GM12878 (cell line): ENCODE measurements around the gene RRAD. TPM values are rescaled to one million over a fixed set of nuclear protein-coding genes. Genes with fewer than 3 reads are reported as not detected.

Experiments
- ATAC-seq: fragments of 200-7000 bp; cut with Tn5 transposase; 3 replicates; pipeline ENCODE4 v1.9.1; 2020; ENCODE audit warnings: mild to moderate bottlenecking, moderate library complexity
- BruUV-seq: library from RNA; stranded (reverse); fragments of 400-500 nt; replicated peaks from 2 replicates; lab custom pipeline; 2021; lab: Mats Ljungman, UMichigan
- CTCF ChIA-PET: fragments of 300-600 bp; sonication (Branson Sonifier 250); formaldehyde crosslinking; extraction: SDS; loops from one replicate; lab custom pipeline; 2021; ENCODE audit warnings: inconsistent platforms; lab: Yijun Ruan, JAX
- POLR2A ChIA-PET: fragments of 350-600 bp; formaldehyde crosslinking; extraction: SDS; loops from one replicate; lab custom pipeline; 2021; ENCODE audit warnings: inconsistent platforms; lab: Charles Lee
- RAD21 ChIA-PET: fragments of 300-600 bp; sonication (Branson Sonifier 250); formaldehyde crosslinking; loops from one replicate; lab custom pipeline; 2023; ENCODE audit warnings: antibody characterized with exemption; ENCODE audit not compliant: unreplicated experiment; lab: Charles Lee
- SMC1A ChIA-PET: fragments of 300-600 bp; sonication (Branson Sonifier 250); formaldehyde crosslinking; loops from one replicate; lab custom pipeline; 2023; ENCODE audit not compliant: unreplicated experiment, uncharacterized antibody; lab: Charles Lee
- DNase-seq: peaks from one replicate; pipeline ENCODE4 v3.0.0-alpha.2; 2011; ENCODE audit warnings: low read depth, low spot score
- FAIRE-seq: peaks from 3 replicates; lab custom pipeline; 2011; peaks lifted over from hg19 to GRCh38; lab: Jason Lieb, UNC
- H2AFZ ChIP-seq: 2 replicates; pipeline ENCODE4 v1.6.0; 2011; ENCODE audit warnings: low read depth, low read length, control low read depth; ENCODE audit not compliant: control insufficient read depth
- H3K27ac ChIP-seq: 2 replicates; pipeline ENCODE4 v1.5.1; 2011; ENCODE audit warnings: control low read depth; ENCODE audit not compliant: control insufficient read depth, insufficient read depth
- H3K27me3 ChIP-seq, 2 experiments: replicated peaks in 1 of 2; 2 replicates each; pipeline versions ENCODE4 v1.6.0 to v1.6.1; 2011; ENCODE audit warnings: low read length in 1 of 2; ENCODE audit not compliant: control insufficient read depth in 2 of 2, insufficient read depth in 2 of 2
- H3K36me3 ChIP-seq, 2 experiments: 2 replicates each; pipeline ENCODE4 v1.5.1; 2011; ENCODE audit warnings: low read length in 1 of 2; ENCODE audit not compliant: control insufficient read depth in 2 of 2, insufficient read depth in 2 of 2
- H3K4me1 ChIP-seq: 2 replicates; pipeline ENCODE4 v1.6.1; 2011; ENCODE audit warnings: mild to moderate bottlenecking, low read length, moderate library complexity, mixed read lengths; ENCODE audit not compliant: control insufficient read depth, insufficient read depth
- H3K4me2 ChIP-seq: 2 replicates; pipeline ENCODE4 v1.6.0; 2011; ENCODE audit warnings: control low read depth; ENCODE audit not compliant: control insufficient read depth, insufficient read depth
- H3K4me3 ChIP-seq: fragments of 200-600 bp; sonication (generic); 2 replicates; pipeline ENCODE4 v1.5.1; 2016
- H3K79me2 ChIP-seq: 2 replicates; pipeline ENCODE4 v1.6.0; 2011; ENCODE audit warnings: low read length; ENCODE audit not compliant: control insufficient read depth, insufficient read depth
- H3K9ac ChIP-seq: 2 replicates; pipeline ENCODE4 v1.8.0; 2011; ENCODE audit warnings: low read length, control low read depth, mixed read lengths; ENCODE audit not compliant: control insufficient read depth, insufficient read depth
- H3K9me3 ChIP-seq: replicated peaks from 3 replicates; pipeline ENCODE4 v1.5.1; 2011; ENCODE audit warnings: mild to moderate bottlenecking, low read length; ENCODE audit not compliant: control insufficient read depth, insufficient read depth
- H4K20me1 ChIP-seq: 2 replicates; pipeline ENCODE4 v1.6.0; 2011; ENCODE audit not compliant: control insufficient read depth, insufficient read depth
- BMI1 ChIP-seq: fragments of 450-650 bp; IDR thresholded peaks from 2 replicates; pipeline ENCODE4 v1.6.1; 2016; ENCODE audit warnings: mild to moderate bottlenecking, moderate library complexity, borderline replicate concordance
- FOXK2 ChIP-seq: fragments of 450-650 bp; IDR thresholded peaks from 2 replicates; pipeline ENCODE4 v1.6.1; 2017; ENCODE audit warnings: mild to moderate bottlenecking, moderate library complexity
- HDGF ChIP-seq: fragments of 450-650 bp; IDR thresholded peaks from 2 replicates; pipeline ENCODE4 v1.6.1; 2016; ENCODE audit warnings: antibody characterized with exemption
- IRF4 ChIP-seq: IDR thresholded peaks from 2 replicates; pipeline ENCODE4 v1.6.1; 2011; ENCODE audit warnings: low read depth, low read length
- NFXL1 ChIP-seq: fragments of 450-650 bp; IDR thresholded peaks from 2 replicates; pipeline ENCODE4 v1.6.1; 2017; ENCODE audit warnings: antibody characterized with exemption, mild to moderate bottlenecking, borderline replicate concordance
- NR2F1 ChIP-seq: fragments of 450-650 bp; conservative IDR thresholded peaks from 2 replicates; pipeline ENCODE4 v1.6.1; 2017; ENCODE audit warnings: mild to moderate bottlenecking
- RAD51 ChIP-seq: fragments of 450-650 bp; IDR thresholded peaks from 2 replicates; pipeline ENCODE4 v1.6.1; 2016; ENCODE audit warnings: moderate library complexity, mild to moderate bottlenecking, inconsistent platforms
- RUNX3 ChIP-seq: IDR thresholded peaks from 2 replicates; pipeline ENCODE4 v1.6.1; 2012; ENCODE audit warnings: low read length, inconsistent platforms
- TCF7 ChIP-seq: IDR thresholded peaks from 2 replicates; pipeline ENCODE4 v1.6.1; 2014; ENCODE audit warnings: antibody characterized with exemption, borderline replicate concordance
- WGBS: methylation state at CpG from one replicate; pipeline ENCODE4 v1.1.6; 2016; ENCODE audit warnings: low lambda C conversion rate; ENCODE audit not compliant: insufficient replicate concordance, insufficient coverage; ENCODE audit errors: missing lambda C conversion rate; 5-methylcytosine and 5-hydroxymethylcytosine counted together
- in situ Hi-C: fragments of 300-500 bp; cut with MboI; formaldehyde crosslinking; loops from 9 replicates; pipeline ENCODE4 v1.14.3; 2018; ENCODE audit warnings: mixed read lengths
- intact Hi-C: fragments of 100-400 bp; cut with micrococcal nuclease; formaldehyde crosslinking; loops from one replicate; pipeline ENCODE4 v1.14.2; 2022; ENCODE audit not compliant: unreplicated experiment
- polyA plus RNA-seq, 11 experiments: library from polyadenylated mRNA; depleted of rRNA in 4 of 11; unstranded in 6 of 11; stranded (reverse) in 5 of 11; fragments of >200 nt; fragmentation: Nextera tagmentation in 4 of 11; fragmentation: Illumina TruSeq in 1 of 11; extraction: Ambion mirVana in 4 of 11; extraction: Trizol in 1 of 11; gene quantifications; 1 replicate in 1 of 11; 2 replicates in 10 of 11; pipeline versions ENCODE4 v1.2.1 to v1.2.3, GENCODE V29; 2011 to 2016; ENCODE audit warnings: inconsistent platforms in 2 of 11, missing spikeins in 2 of 11, low read depth in 1 of 11
- total RNA-seq, 4 experiments: library from RNA; depleted of rRNA in 3 of 4; stranded (reverse); fragments of >200 nt in 3 of 4; fragmentation: Illumina TruSeq in 1 of 4; extraction: Trizol in 1 of 4; gene quantifications; 2 replicates each; pipeline versions ENCODE4 v1.2.1 to v1.2.3, GENCODE V29; 2013 to 2021
- TF ChIP-seq, protein P1 (sequence below), 3 experiments: IDR thresholded peaks in 2 of 3; conservative IDR thresholded peaks in 1 of 3; 2 replicates each; pipeline ENCODE4 v1.5.1; 2011; ENCODE audit warnings: low read depth in 3 of 3, low read length in 3 of 3, mild to moderate bottlenecking in 3 of 3, control low read depth in 2 of 3, moderate library complexity in 2 of 3, inconsistent platforms in 1 of 3, mixed read lengths in 1 of 3; ENCODE audit not compliant: control insufficient read depth in 2 of 3, insufficient read depth in 1 of 3; ENCODE audit errors: extremely low read depth in 1 of 3
- TF ChIP-seq, protein P2 (sequence below): fragments of 450-650 bp; conservative IDR thresholded peaks from 2 replicates; pipeline ENCODE4 v1.6.1; 2017; ENCODE audit warnings: mild to moderate bottlenecking, moderate library complexity

The RRAD gene
- total and polyA plus RNA-seq, 10 of the 15 experiments (the other 5 are each of a cell fraction or from before 2014, with no cell fraction given): 0.11 to 8.5 (median 2.8) TPM

DNA sequence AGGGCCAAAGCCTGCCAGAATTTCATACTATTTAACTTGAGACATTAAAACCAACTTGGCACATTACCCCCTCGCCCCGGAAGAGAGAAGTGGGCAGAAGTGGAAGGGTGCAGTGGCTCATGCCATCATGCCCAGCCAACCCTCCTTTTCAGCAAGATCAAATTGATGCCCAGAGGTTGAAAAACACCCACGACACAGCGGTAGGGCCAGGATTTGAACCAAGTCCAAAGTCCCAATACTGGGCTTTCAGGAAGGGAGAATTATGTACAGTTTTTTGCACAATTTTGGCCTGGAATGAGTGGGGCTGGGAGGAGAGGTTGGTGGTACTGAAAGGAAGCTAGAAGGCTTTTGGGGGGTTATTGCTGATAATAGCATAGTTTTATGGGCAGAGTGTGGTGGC is 34.0 kb downstream of the RRAD start:
- no peak overlapping the region for H3K27ac ChIP-seq
- in situ Hi-C loops (no loop called here), intact Hi-C loops (no loop called here)
- H3K9ac ChIP-seq: no peak overlapping the region
- H3K9me3 ChIP-seq: no peaks in the 10 kb centered on the region
- H3K4me2 ChIP-seq: no peak overlapping the region
- no peak overlapping the region for H2AFZ ChIP-seq
- no peaks in the 10 kb centered on the region; the same call in 1 of the 2 replicates for H3K4me1 ChIP-seq
- CTCF ChIA-PET: interaction anchor here (1.6 to 9.7 kb wide), 4 partner anchors 9 to 56 kb away, joined by 4 to 77 read pairs (median 10); partner anchors contain the start of gene RRAD
- H3K27me3 ChIP-seq: no peaks in the 10 kb centered on the region
- DNase-seq: no peak
- no peaks in the 10 kb centered on the region for H4K20me1 ChIP-seq
- no peak for FAIRE-seq
- peaks cover 0 to 3% of the 10 kb centered on the region in 2 experiments; a peak in 2 of 4 replicates for H3K36me3 ChIP-seq
- no peak for ATAC-seq
- 95% methylated on average over 4 of the region's 4 CpGs for WGBS
- RAD21 ChIA-PET: interaction anchor here (1.1 kb wide), 1 partner anchor 11 kb away, joined by 3 read pairs; the partner anchor contains the start of gene PDP2
- SMC1A ChIA-PET: interaction anchor here (2.0 to 2.3 kb wide), 2 partner anchors 9 to 37 kb away, joined by 6 to 7 read pairs; no protein-coding TSS in a partner anchor
- H3K4me3 ChIP-seq: no peak overlapping the region
- no peak for TF ChIP-seq TCF7
- TF ChIP-seq BMI1: no peak
- TF ChIP-seq, protein P1, sequence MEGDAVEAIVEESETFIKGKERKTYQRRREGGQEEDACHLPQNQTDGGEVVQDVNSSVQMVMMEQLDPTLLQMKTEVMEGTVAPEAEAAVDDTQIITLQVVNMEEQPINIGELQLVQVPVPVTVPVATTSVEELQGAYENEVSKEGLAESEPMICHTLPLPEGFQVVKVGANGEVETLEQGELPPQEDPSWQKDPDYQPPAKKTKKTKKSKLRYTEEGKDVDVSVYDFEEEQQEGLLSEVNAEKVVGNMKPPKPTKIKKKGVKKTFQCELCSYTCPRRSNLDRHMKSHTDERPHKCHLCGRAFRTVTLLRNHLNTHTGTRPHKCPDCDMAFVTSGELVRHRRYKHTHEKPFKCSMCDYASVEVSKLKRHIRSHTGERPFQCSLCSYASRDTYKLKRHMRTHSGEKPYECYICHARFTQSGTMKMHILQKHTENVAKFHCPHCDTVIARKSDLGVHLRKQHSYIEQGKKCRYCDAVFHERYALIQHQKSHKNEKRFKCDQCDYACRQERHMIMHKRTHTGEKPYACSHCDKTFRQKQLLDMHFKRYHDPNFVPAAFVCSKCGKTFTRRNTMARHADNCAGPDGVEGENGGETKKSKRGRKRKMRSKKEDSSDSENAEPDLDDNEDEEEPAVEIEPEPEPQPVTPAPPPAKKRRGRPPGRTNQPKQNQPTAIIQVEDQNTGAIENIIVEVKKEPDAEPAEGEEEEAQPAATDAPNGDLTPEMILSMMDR (IDR thresholded peaks at IDR 0.05 in 2 of 3, conservative IDR thresholded peaks at IDR 0.05 in 1 of 3; ENCODE audit: control insufficient read depth in 2 of 3, extremely low read depth in 1 of 3, insufficient read depth in 1 of 3, low read depth in 3 of 3, low read length in 3 of 3): no peak
- TF ChIP-seq RUNX3: no peak
- TF ChIP-seq HDGF: no peak
- no peak for TF ChIP-seq RAD51
- TF ChIP-seq IRF4: no peak
- no peak for TF ChIP-seq NR2F1
- TF ChIP-seq, protein P2, sequence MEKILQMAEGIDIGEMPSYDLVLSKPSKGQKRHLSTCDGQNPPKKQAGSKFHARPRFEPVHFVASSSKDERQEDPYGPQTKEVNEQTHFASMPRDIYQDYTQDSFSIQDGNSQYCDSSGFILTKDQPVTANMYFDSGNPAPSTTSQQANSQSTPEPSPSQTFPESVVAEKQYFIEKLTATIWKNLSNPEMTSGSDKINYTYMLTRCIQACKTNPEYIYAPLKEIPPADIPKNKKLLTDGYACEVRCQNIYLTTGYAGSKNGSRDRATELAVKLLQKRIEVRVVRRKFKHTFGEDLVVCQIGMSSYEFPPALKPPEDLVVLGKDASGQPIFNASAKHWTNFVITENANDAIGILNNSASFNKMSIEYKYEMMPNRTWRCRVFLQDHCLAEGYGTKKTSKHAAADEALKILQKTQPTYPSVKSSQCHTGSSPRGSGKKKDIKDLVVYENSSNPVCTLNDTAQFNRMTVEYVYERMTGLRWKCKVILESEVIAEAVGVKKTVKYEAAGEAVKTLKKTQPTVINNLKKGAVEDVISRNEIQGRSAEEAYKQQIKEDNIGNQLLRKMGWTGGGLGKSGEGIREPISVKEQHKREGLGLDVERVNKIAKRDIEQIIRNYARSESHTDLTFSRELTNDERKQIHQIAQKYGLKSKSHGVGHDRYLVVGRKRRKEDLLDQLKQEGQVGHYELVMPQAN: no peak
- no peak for TF ChIP-seq NFXL1
- no peak for TF ChIP-seq FOXK2
- no TSS peak for BruUV-seq
- H3K79me2 ChIP-seq: no peaks in the 10 kb centered on the region
- POLR2A ChIA-PET: interaction anchor here (1.5 kb wide), 1 partner anchor 9 kb away, joined by 5 read pairs; no protein-coding TSS in a partner anchor
